ENCODE data around the gene RAD51B. TPM values are rescaled to one million over a fixed set of nuclear protein-coding genes. Genes with fewer than 3 reads are reported as not detected.

The RAD51B gene
- total RNA-seq, 3 donors from 2014 or later: 10.6 to 77.6 (median 33.8) TPM

- Histone ChIP-seq H3K4me1 (no peaks in the 10 kb centered on the region), H3K36me3 (no peaks in the 10 kb centered on the region), H3K27ac (no peak overlapping the region), H3K27me3 (no peaks in the 10 kb centered on the region), H3K4me3 (no peak overlapping the region), H3K9me3 (peaks cover 0 to 20% of the 10 kb centered on the region in 2 donors)
- intact Hi-C loops (cut with DNase I; ENCODE audit: low total_unique reads): no loop called here
- no peak for DNase-seq (ENCODE audit: low spot score in 2 of 2)
- TF ChIP-seq, protein P1, sequence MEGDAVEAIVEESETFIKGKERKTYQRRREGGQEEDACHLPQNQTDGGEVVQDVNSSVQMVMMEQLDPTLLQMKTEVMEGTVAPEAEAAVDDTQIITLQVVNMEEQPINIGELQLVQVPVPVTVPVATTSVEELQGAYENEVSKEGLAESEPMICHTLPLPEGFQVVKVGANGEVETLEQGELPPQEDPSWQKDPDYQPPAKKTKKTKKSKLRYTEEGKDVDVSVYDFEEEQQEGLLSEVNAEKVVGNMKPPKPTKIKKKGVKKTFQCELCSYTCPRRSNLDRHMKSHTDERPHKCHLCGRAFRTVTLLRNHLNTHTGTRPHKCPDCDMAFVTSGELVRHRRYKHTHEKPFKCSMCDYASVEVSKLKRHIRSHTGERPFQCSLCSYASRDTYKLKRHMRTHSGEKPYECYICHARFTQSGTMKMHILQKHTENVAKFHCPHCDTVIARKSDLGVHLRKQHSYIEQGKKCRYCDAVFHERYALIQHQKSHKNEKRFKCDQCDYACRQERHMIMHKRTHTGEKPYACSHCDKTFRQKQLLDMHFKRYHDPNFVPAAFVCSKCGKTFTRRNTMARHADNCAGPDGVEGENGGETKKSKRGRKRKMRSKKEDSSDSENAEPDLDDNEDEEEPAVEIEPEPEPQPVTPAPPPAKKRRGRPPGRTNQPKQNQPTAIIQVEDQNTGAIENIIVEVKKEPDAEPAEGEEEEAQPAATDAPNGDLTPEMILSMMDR (IDR thresholded peaks at IDR 0.05): no peak
- TF ChIP-seq POLR2A (IDR thresholded peaks at IDR 0.05): no peak
- TF ChIP-seq POLR2AphosphoS5 (IDR thresholded peaks at IDR 0.05): no peak
These were observed 108.8 kb downstream of the RAD51B start for GRCh38 chr14:67928375-67928774.

DNA sequence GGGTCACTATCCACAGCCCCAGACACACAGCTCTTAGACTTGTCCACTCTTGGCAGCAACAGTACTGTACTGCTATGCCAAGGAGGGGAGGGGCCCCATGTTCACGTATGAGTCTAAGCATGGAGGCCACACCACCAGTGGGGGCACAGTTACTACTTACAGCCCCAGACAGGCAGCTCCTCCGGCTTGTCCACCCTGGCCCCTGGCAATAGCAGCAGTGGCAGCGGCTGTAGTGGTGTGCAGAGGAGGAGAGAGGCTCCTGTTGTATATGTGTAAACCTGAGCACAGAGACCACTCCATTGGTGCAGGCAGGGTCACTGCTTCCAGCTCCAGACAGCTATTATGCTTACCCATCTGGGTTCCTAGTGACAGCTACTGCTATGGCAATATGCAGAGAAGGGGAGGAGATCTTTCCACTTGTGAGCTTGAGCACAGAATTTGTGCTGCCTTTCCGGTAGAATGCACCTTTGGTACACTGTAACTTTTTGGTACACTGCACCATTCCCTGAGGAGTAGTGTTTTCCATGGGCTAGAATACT lies 113.2 kb downstream of the RAD51B start:
- Histone ChIP-seq H3K4me1 (no peaks in the 10 kb centered on the region), H3K9me3 (peaks cover 0 to 20% of the 10 kb centered on the region in 2 donors), H3K27me3 (no peaks in the 10 kb centered on the region), H3K4me3 (no peak overlapping the region), H3K36me3 (no peaks in the 10 kb centered on the region), H3K27ac (no peak overlapping the region)
- TF ChIP-seq POLR2AphosphoS5 (IDR thresholded peaks at IDR 0.05) (no peak), POLR2A (IDR thresholded peaks at IDR 0.05) (no peak)
- TF ChIP-seq, protein P1 (IDR thresholded peaks at IDR 0.05): no peak
- DNase-seq (ENCODE audit: low spot score in 2 of 2): no peak
- intact Hi-C loops (cut with DNase I; ENCODE audit: low total_unique reads): loop anchor here (10.0 kb wide), 1 partner anchor 892 kb away; no protein-coding TSS in a partner anchor

DNA sequence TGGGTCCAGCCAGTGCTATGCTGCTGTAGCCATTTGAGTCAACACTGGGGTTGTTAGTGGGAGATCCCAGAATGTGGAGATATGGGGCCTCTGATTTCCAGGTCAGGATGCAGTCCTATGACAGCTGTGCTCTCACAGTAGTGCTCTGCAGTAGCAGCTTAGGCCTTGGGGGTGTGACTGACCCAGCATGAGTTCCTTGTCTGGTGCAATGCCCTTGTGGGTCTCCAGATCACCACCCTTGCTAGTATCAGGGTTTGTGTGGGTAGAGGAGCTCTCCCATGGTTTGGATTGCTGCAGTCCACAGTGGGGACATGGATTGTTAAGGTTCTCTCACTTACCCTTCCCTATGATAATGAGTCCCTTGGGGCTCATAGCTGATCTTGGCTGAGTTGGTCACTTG lies 113.7 kb downstream of the RAD51B start:
- intact Hi-C loops (cut with DNase I; ENCODE audit: low total_unique reads): loop anchor here (10.0 kb wide), 1 partner anchor 892 kb away; no protein-coding TSS in a partner anchor
- DNase-seq (ENCODE audit: low spot score in 2 of 2): no peak

GRCh38 chr14:67934087-67934486 lies 114.5 kb downstream of the RAD51B start:
- intact Hi-C loops (cut with DNase I; ENCODE audit: low total_unique reads): loop anchor here (10.0 kb wide), 1 partner anchor 891 kb away; no protein-coding TSS in a partner anchor
- Histone ChIP-seq H3K4me3 (no peak overlapping the region), H3K4me1 (no peaks in the 10 kb centered on the region), H3K9me3 (peaks cover 0 to 19% of the 10 kb centered on the region in 2 donors), H3K27me3 (no peaks in the 10 kb centered on the region), H3K27ac (peak overlapping the region; percentile 37 to 72), H3K36me3 (no peaks in the 10 kb centered on the region)
- no peak for DNase-seq (ENCODE audit: low spot score in 2 of 2)
- TF ChIP-seq POLR2A (IDR thresholded peaks at IDR 0.05): no peak
- TF ChIP-seq, protein P1 (IDR thresholded peaks at IDR 0.05): peak; percentile 88 to 96 (median 91)
- TF ChIP-seq POLR2AphosphoS5 (IDR thresholded peaks at IDR 0.05): peak in 1 of 3 donors; percentile 40

More for the DNA sequence above, 113.7 kb downstream of the RAD51B start:
- peak overlapping the region in 1 of 2 donors; percentile 37 for H3K27ac ChIP-seq
- H3K27me3 ChIP-seq: no peaks in the 10 kb centered on the region
- TF ChIP-seq POLR2A (IDR thresholded peaks at IDR 0.05) (no peak), POLR2AphosphoS5 (IDR thresholded peaks at IDR 0.05) (no peak)
- TF ChIP-seq, protein P1 (IDR thresholded peaks at IDR 0.05): no peak
- H3K4me3 ChIP-seq: no peak overlapping the region
- peaks cover 0 to 20% of the 10 kb centered on the region in 2 donors for H3K9me3 ChIP-seq
- no peaks in the 10 kb centered on the region for H3K4me1 ChIP-seq
- no peaks in the 10 kb centered on the region for H3K36me3 ChIP-seq

- peak overlapping the region; percentile 37 to 72 for H3K27ac ChIP-seq
- no peaks in the 10 kb centered on the region for H3K27me3 ChIP-seq
- no peaks in the 10 kb centered on the region for H3K36me3 ChIP-seq
- no peak for DNase-seq (ENCODE audit: low spot score in 2 of 2)
- TF ChIP-seq POLR2A (IDR thresholded peaks at IDR 0.05) (no peak), POLR2AphosphoS5 (IDR thresholded peaks at IDR 0.05) (no peak)
- TF ChIP-seq, protein P1 (IDR thresholded peaks at IDR 0.05): no peak
- H3K9me3 ChIP-seq: peaks cover 0 to 12% of the 10 kb centered on the region in 2 donors
- no peak overlapping the region for H3K4me3 ChIP-seq
- intact Hi-C loops (cut with DNase I; ENCODE audit: low total_unique reads): loop anchor here (10.0 kb wide), 1 partner anchor 890 kb away; no protein-coding TSS in a partner anchor
- no peaks in the 10 kb centered on the region for H3K4me1 ChIP-seq
These were observed 115.3 kb downstream of the RAD51B start for GRCh38 chr14:67934862-67935261.
